Stimulated activated CD8-positive, alpha-beta memory T cell treated with anti-CD3 and anti-CD28 coated beads, Interleukin-4, amount 100 ng/mL, for 1 hour (primary cell): ENCODE data around the gene CDKL4.
A peak's percentile ranks its signal among the peaks of the same experiment; 100 is the strongest.
"Not testable (repeated sequence)": the region's sequence is repeated elsewhere in the genome, so short reads cannot be mapped to it uniquely, and the experiment has no call there.

Source experiments
- DNase-seq, 2 donors: peaks; one replicate each; pipeline ENCODE4 v3.0.0-alpha.2; 2020; ENCODE audit warnings: low read depth in 2 of 2, low spot score in 1 of 2

CDKL4 gene

DNA sequence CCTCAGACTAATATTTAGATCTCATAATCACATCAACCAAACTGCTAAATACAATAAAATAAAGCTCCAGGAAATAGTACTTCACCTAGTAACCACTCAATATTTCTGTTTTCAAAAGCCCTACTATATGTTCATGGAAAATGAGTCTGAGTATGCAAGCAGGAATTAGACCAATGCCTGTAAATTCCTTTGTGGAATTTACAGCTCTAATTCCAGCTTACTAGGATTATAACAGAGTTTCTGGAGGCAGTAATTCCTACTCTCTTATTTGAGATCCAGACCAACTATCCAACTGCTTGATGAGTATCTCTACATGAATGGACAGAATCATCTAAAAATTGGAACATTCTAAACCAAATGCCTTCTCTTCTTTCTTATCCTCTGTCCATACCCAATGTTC lies 11.6 kb downstream of the CDKL4 start:
- DNase-seq = no peak

DNA sequence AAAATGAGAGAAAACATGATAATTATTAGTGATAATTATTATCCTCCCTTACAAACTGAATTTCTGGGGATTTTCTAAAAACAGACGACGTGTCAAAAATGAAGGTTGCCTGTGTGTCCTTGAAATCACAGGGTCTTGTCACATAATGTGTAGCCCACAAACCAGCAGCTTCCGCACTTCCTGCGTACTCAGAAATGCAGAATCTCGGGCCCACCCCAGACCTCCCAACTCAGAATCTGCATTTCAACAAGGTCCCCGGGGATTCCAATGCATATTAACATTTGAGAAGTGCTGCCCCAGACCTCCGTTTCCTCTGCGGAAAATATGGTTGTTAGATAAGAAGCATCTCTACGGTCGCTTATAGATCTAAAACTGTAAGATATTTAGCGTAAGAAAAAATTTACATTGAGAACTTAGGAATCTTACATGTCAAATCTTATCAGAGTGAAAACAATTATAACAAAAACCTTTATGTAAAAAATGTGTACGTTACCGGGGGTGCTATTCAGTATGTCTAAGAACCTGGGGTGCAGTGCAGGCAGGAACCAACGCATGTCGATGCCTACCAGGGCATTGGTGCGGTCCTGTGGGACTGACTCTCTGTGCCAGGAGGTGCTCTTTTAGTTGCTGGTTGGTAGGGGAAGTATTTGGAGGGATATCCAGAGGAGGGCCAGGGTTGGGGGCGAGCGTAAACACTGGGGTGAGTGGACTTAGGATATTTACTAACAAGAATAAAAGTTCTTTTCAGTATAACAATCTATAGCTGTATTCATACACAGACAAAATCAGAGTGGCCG lies 15.2 kb downstream of the CDKL4 start:
- DNase-seq = no peak

DNA sequence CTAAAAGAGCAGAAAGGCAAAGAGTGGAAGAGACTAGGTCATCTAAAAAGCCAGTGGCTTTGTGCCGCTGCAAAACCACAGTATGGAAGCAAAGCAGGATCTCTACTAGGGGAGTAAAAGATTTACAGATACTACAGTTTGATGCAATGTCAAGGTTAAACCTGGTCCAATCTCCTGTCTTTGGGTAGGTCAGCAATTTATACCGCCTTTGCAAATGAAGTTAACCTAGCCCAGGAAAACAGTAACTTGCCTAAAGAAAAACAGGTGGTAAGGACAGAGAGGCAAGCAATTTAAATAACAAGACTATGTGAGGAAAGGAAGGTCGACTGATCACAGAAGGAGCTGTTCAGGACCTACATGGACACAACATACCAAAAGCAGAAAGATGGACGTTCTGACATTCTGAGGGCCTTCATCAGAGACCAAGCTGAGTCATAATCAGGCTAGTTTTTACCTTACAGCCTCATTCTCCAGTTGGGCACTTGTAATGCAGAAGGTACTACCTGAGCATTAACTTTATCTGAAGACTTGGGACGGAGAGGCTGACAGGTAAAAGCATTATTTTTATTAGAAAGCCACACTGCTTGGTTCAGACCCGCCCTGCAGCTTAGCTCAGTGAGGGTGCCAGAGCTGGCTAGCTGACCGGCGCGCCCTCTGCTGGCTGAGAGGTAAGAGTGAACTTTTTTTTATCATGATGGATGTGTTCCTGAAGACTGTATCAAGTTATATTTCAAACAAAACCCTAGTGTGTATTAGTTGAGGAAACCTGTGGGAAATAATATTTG lies 15.9 kb downstream of the CDKL4 start:
- peak; percentile 61 to 73 for DNase-seq

DNA sequence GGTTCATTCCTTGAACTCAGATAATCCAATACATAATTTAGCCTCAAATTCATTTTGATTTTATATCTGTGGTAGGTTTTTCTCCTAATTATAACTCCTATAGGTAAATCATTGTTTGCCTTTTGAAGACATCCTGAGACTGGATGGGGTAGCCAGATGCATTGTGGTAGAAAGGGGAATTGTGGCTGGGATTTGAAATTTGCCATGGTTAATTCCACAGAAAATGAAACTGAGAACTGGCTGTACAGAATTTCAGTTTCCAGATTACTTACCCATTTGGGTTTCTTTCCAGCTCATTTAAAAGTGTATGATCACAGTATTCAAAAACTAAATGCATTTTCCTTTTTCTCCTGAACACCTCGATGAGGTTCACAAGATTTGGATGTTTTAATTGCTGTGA lies 18.2 kb downstream of the CDKL4 start:
- no peak for DNase-seq

DNA sequence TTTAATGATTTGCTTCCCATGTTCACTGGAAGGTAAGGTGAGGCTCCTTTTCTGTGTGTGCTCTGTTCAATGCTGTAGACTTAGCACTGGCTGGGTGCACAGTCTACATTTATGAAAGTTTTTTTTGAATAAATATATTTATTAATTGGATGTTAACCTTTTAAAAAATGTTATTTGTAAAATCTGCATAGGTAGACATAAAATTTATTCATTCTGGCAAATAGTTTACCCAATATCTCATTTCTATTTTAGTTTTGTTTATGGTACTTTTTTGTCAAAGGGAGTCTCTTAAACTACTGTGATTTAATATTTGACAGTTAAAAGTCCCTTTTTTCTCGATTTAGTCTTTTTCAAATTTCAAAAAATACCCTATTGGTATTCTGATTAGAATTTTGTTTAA lies 19.9 kb downstream of the CDKL4 start:
- DNase-seq = no peak

DNA sequence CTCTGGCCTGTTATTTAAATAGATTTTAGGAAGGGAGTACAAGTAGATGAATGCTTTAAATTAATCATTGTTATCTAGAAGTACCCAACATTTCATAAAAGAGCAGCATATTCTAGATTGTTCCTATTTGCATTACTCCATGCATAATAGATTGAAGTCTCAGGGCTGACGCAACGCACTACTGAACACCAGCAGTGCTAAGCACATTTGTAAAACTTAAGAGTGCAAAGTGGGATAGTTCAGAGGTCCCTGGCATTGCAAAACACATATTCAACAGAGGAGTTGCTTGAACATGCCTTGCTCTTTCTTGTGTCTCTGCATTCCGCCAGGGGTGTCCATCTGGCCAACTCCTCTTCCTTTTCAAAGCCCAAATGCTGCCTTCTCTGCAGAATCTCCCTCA lies 22.3 kb downstream of the CDKL4 start:
- DNase-seq = no peak

DNA sequence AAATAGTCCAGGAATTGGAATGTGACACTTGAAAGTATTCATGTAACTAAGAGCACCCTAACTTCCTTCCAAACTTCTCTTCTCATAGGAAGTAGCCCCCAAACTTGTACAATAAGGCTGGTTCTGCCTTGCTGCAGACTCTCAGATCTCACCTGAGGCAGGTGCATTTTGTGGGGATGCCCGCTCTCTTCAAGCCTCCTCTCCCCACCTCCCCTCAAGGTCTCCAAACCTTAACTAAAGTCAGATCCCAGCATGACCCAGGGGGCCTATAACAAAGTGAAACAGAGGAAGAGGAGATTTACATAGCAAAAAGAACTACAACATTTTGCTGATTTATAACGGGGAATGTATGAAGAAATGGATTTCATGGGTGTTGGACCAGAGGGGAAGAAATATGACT lies 23.6 kb downstream of the CDKL4 start:
- no peak for DNase-seq

DNA sequence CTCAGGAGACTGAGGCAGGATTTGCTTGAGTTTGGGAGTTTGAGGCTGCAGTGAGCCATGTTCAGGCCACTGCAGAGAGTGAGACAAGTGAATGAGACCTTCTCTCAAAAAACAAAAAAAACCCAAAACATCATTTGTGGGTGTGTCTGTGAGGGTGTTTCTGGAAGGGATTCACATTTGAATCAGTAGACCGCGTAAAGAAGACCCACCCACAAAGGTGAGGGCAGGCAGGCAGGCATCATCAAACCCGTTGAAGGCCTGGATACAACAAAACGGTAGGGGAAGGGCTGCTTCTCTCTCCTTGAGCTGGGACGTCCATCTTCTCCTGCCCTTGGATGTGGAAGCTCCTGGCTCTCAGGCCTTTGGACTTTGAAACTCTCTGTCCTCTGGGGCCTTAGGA lies 25.4 kb downstream of the CDKL4 start:
- no peak for DNase-seq

DNA sequence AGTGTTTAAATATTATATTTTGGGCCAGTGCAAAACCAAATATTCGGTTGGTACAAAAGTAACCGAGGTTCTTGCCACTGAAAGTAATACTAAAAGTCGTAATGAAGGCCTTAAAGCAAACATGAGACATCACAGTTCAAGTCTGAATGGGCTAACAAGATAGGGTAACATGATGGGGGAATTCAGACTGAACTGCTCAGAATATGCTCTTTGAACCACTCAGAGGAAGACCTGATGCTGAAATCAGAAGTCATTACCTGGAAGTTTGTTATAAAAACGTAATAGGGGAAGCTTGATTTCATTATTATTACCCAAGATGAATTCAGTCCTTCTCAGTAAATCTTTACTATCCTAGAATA lies 26.6 kb downstream of the CDKL4 start:
- no peak for DNase-seq

DNA sequence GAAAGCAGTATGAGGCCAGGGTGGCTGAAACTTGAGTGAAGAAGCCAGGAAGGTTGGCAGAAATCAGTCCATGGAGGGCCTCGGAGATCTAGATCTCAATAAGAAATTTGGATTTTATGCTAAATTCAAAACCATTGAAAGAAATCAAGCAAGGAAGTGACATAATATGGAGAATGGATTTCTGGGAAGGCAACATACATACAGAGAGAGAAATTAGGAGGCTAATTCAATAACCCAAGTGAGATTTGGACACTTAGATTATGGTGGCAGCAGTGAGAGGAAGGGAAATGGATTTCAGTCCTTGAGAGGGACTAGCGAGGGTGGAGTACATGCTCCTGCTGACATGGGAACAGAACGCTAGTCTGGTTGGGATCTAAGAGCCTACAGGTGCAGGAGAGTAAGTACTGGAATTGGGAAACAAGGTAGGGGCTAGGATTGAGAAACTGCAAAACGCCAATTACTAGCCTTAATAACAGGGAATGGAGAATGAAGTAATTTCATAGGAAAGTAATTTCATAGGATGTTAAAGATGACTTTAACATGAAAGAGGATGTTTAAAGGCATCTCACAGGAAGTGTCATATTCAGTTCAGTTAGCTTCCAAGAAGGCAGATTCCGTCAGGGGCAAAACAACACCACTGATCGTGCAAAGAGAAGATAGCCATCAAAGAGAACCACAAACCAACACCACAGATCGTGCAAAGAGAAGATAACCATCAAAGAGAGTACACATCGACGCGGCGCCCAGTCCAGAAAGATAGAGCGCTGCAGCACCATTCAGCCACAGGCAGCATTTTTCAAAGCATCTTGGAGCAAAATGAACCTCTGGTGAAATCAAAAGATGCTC lies 27.2 kb downstream of the CDKL4 start:
- DNase-seq = peak; percentile 6 to 41

DNA sequence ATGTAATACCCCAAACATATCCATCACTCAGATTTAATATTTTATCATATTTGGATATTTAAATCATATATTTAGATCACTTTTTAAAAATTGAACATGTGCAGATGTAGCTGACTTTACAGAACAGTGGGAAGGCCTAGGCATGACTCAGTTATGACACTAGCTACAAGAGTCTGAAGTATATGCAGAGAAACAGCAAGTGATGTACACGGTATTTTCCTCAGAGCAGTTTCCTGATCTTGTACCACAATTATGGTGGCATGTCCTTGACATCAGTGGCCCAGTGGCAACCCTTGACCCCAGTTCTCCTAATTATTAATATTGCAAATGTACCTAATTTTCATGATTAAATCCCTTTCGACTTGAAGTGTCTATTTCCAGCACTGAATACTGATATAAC lies 28.2 kb downstream of the CDKL4 start:
- DNase-seq = no peak

DNA sequence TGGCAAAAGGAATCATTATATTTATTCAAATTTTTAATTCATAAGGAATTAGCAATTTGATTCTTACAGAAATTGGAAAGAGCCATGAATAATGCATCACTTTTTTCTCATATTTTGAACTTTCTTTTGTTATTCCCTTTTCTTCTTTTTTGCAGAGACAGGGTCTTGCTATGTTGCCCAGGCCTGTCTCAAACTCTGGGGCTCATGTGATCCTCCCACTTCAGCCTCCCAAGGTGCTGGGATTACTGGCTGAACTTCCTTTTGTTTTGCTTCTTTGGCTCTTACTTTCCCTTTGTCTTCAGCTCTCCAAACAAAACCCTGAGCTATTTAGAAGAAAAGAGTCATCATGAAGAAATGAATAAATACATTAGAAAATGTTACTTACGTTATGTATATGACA lies 30.8 kb downstream of the CDKL4 start:
- DNase-seq = no peak

DNA sequence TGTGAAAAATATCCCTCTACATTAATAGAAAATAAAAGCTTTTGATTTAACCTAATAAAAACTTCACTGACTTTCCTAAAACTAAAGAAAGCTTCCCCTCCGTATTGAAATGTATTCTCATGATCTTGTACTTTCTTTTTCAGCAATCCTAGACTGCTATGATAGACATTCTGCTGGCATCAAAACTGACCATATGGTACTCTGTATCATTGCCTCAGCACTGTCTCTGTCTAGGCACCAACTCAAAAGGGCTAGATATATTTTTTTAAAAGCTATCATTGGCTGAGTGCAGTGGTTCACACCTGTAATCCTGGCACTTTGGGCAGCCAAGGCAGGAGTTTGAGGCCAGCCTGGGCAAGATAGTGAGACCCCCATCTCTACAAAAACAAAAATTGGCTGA lies 32.9 kb downstream of the CDKL4 start:
- no peak for DNase-seq

DNA sequence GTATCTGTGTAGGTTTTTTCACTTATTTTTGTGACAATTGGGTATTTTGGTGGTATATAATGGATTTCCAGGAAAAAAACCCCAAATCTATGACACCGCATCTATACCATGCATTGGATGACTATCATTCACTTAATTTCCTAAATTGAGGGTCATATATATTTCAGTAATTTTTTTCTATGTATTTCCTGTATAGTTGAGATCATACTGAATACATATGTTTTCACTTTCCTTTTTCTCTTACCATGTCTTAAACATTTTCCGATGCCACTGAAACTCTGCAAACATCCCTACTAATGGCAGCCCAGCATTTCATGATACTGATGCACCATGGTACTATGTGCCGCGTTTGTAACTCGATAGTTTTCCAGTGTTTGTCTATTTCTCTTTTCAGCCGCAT lies 40.4 kb downstream of the CDKL4 start:
- DNase-seq = no peak

DNA sequence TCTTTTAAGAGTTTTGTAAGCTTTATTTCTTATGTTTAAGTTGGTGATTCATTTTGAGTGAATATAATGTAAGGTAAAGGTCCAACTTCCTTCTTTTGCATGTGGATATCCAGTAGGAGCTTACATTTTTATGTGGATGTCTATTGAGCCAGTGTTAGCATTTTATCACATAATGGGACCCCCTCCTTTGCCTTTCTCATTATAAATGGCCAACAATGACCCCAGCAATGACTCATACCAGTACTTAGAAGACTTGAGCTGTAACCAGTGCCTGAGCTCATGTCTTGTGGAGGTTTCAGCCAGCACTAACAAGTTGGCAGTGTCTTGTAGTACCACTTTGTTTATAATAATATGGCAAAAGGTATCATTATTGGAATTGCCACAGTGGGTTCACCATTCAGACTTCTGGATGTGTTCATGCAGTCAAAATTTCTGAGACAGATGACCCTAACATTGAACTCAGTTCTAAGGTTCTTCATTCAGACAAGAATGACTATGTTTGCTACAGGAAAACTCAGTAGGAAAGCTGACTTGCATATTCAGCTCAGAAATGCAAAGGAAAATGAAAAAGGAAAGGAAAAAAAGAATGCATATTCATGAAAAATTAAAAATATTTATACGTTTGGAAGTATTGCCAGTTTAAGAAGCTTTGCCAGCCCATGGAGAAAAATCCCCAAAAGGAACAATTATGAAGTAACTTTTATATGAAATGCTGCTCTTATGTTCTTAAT lies 41.0 kb downstream of the CDKL4 start:
- no peak for DNase-seq

DNA sequence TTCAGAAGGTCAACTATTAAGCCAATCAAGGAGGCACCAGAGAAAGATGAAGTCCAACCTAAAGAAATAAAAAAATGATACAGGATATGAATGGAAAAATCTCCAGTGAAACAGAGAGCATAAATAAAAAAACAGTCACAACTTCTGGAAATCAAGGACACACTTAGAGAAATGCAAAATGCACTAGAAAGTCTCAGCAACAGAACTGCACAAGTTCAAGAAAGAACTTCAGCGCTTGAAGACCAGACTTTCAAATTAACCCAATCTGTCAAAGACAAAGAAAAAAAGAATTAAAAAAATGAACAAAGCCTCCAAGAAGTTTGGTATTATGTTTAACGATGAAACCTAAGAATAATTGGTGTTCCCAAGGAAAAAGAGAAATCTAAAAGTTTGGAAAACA lies 46.8 kb downstream of the CDKL4 start:
- DNase-seq = not testable (repeated sequence)

DNA sequence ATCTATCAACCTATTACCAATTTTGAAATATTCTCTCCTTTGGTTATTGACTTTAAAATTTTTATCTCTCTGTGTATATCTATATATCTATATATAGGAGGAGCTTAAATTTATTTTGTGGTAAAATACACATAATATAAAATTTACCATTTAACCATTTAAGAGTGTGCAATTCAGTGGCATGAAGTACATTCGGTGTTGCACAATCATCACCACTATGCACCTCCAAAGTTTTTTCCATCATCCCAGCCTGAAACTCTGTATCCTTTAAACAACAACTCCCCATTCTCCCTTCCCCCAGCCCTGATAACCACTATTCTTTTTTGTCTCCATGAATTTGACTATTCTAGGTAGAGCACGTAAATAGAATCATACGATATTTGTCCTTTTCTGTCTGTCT lies 49.1 kb downstream of the CDKL4 start:
- DNase-seq = no peak

DNA sequence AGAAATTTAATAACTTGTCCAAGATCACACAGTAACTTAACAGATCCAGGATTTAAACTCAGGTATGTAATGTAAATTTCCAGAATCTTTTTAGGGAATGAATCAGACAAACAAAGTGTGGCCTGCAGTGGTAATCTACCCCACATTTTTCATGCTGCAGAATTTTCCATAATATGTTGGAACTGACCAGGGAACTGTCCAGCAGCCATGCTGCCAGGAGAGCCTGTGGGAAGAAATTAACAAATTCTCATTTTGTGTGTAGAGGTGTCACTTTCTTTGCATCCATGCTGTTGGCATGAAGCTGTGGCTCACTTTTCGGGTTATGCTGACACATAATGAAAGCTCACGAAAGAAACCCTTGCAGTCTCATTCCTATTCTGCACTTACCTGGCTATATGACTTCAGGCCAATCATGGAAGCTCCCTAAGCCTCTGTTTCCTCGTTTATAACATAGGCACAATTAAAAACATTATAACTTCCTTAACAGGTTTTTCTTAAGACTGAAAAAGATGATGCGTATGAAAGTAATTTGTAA lies 54.7 kb downstream of the CDKL4 start:
- DNase-seq = no peak

DNA sequence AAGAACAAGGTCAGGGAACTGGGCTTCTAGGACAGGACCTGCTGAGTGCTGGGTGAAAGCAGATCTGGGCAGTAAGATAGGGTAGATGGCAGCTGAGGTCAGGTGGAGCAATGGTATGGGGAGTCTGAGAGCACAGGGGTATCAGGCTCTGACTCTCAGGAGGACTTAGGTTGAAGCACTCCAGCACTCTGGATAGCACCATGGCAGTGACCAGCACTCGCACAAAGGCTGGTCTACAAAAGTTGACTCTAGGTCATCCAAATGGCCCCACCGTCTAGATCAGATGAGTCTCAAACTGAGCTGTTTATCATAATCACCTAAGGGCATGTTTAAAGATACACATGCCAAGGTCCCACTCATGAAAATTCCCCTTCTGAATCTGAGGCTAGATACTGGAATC lies 60.1 kb downstream of the CDKL4 start:
- DNase-seq = no peak

DNA sequence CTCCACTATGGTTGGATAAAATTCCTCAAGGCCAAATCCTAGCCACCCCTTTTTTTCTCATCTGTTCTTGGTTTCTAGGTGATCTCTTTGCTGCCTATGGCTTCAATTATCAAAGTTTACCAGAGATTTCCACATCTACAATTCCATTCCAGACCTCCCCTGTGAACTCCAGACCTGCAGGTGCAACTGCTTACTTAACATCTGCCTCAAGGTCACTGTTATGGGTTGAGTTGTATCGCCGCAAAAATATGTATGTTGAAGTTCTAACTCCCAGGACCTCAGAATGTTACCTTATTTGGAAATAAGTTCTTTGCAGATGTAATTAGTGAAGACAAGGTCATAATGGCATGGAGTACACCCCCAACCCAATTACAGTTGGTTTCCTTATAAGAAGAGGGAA lies 62.5 kb downstream of the CDKL4 start:
- no peak for DNase-seq
